Pons (tissue), 1 donor: Measurements from ENCODE around the gene SLCO4C1.
A peak's percentile ranks its signal among the peaks of the same experiment; 100 is the strongest.
"Not testable (repeated sequence)": the region's sequence is repeated elsewhere in the genome, so short reads cannot be mapped to it uniquely, and the experiment has no call there.

Experiments used
- DNase-seq: peaks from one replicate; pipeline ENCODE4 v3.0.0-alpha.2; 2016; ENCODE audit warnings: low spot score

SLCO4C1 gene

GRCh38 chr5:102296178-102296817 is at the start of gene SLCO4C1:
TSS of gene SLCO4C1 (minus strand) at chr5:102296284. CDS start at chr5:102296262, 22 bp downstream.
- DNase-seq = peak; percentile 53

- no peak for DNase-seq
These were observed 45.7 kb upstream of the SLCO4C1 start for GRCh38 chr5:102341681-102342288.

GRCh38 chr5:102324714-102325113 is 28.6 kb upstream of the SLCO4C1 start:
- DNase-seq = no peak

- DNase-seq = not testable (repeated sequence)
These were observed 22.7 kb upstream of the SLCO4C1 start for GRCh38 chr5:102318801-102319200.

GRCh38 chr5:102314328-102314727 is 18.2 kb upstream of the SLCO4C1 start:
- no peak for DNase-seq

- no peak for DNase-seq
These were observed 17.8 kb upstream of the SLCO4C1 start for GRCh38 chr5:102313912-102314311.

- no peak for DNase-seq
These were observed 16.7 kb upstream of the SLCO4C1 start for GRCh38 chr5:102312586-102313370.

GRCh38 chr5:102309586-102309985 is 13.5 kb upstream of the SLCO4C1 start:
- no peak for DNase-seq

GRCh38 chr5:102307232-102307631 is 11.1 kb upstream of the SLCO4C1 start:
- DNase-seq = no peak

- DNase-seq = no peak
These were observed 10.0 kb upstream of the SLCO4C1 start for GRCh38 chr5:102306121-102306520.

- DNase-seq = no peak
These were observed 428 bp downstream of the SLCO4C1 start for GRCh38 chr5:102295534-102296177.

GRCh38 chr5:102294886-102295395 is 1.1 kb downstream of the SLCO4C1 start:
- no peak for DNase-seq

GRCh38 chr5:102290004-102290403 is 6.1 kb downstream of the SLCO4C1 start:
- DNase-seq = no peak

GRCh38 chr5:102289251-102289899 is 6.7 kb downstream of the SLCO4C1 start:
- no peak for DNase-seq

- DNase-seq = no peak
These were observed 7.5 kb downstream of the SLCO4C1 start for GRCh38 chr5:102288630-102289029.

GRCh38 chr5:102286476-102286875 is 9.6 kb downstream of the SLCO4C1 start:
- DNase-seq = no peak

- DNase-seq = no peak
These were observed 12.8 kb downstream of the SLCO4C1 start for GRCh38 chr5:102283102-102283797.

- DNase-seq = no peak
These were observed 16.4 kb downstream of the SLCO4C1 start for GRCh38 chr5:102279711-102280110.

- DNase-seq = no peak
These were observed 17.9 kb downstream of the SLCO4C1 start for GRCh38 chr5:102278231-102278630.

- no peak for DNase-seq
These were observed 18.9 kb downstream of the SLCO4C1 start for GRCh38 chr5:102277144-102277543.

- DNase-seq = no peak
These were observed 24.3 kb downstream of the SLCO4C1 start for GRCh38 chr5:102271759-102272158.
